ENCODE data around the gene FBXO41. TPM values are rescaled to one million over a fixed set of nuclear protein-coding genes. Genes with fewer than 3 reads are reported as not detected.

FBXO41 gene
- total and polyA plus RNA-seq, 10 of the 15 experiments (the other 5 are each of a cell fraction or from before 2014, with no cell fraction given) = 1.9 to 38.9 (median 11.3) TPM

DNA sequence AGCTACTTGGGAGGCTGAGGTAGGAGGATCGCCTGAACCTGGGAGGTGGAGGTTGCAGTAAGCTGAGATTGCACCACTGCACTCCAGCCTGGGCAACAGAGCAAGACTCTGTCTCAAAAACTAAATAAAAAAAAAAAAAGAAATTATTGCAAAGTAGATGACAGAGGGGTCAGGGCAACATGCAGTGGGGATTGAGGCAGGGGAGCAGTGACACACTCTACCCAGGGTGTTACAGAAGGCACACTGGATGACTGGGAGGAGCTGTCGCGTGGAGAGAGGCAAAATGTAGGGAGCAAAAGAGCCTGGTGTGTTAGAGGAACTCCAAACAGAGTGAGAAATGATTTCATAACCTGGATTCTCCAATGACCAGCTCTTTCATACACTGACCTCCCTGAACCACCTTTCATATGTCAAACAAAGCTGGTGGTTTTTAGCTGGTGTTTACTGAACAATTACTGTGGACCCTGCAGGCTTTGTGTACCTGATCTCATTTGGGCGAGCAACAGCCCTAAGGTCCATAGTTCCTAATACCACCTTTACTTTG is 22.1 kb downstream of the FBXO41 start:
- SMC1A ChIA-PET (ENCODE audit: uncharacterized antibody, unreplicated experiment) = no interaction called here
- no peaks in the 10 kb centered on the region for H3K27me3 ChIP-seq (replicated peaks in 1 of 2; ENCODE audit: control insufficient read depth in 2 of 2, insufficient read depth in 2 of 2, low read length in 1 of 2)
- POLR2A ChIA-PET = no interaction called here
- RAD21 ChIA-PET (ENCODE audit: unreplicated experiment) = no interaction called here
- H3K9me3 ChIP-seq (replicated peaks; ENCODE audit: control insufficient read depth, insufficient read depth, low read length) = no peaks in the 10 kb centered on the region
- BruUV-seq (replicated peaks) = no TSS peak
- no peak overlapping the region for H3K4me3 ChIP-seq
- FAIRE-seq (no peak), ATAC-seq (no peak), DNase-seq (ENCODE audit: low read depth, low spot score) (no peak)
- H3K79me2 ChIP-seq (ENCODE audit: control insufficient read depth, insufficient read depth, low read length) = no peaks in the 10 kb centered on the region
- H3K4me1 ChIP-seq (ENCODE audit: control insufficient read depth, insufficient read depth, low read length) = no peaks in the 10 kb centered on the region
- 98% methylated on average over 4 of the region's 4 CpGs for WGBS (ENCODE audit: insufficient coverage, insufficient replicate concordance, low lambda C conversion rate, missing lambda C conversion rate)
- H3K4me2 ChIP-seq (ENCODE audit: control insufficient read depth, insufficient read depth) = no peak overlapping the region
- CTCF ChIA-PET = interaction anchor here (1.1 to 1.4 kb wide), 2 partner anchors 28 to 50 kb away, joined by 3 to 6 read pairs; no protein-coding TSS in a partner anchor
- H3K36me3 ChIP-seq (ENCODE audit: control insufficient read depth in 2 of 2, insufficient read depth in 2 of 2, low read length in 1 of 2) = peaks cover 13 to 22% of the 10 kb centered on the region in 2 experiments; a peak in 3 of 4 replicates
- no peak overlapping the region for H2AFZ ChIP-seq (ENCODE audit: control insufficient read depth, low read depth, low read length)
- no peak overlapping the region for H3K27ac ChIP-seq (ENCODE audit: control insufficient read depth, insufficient read depth)
- in situ Hi-C loops (cut with MboI) (no loop called here), intact Hi-C loops (cut with micrococcal nuclease; ENCODE audit: unreplicated experiment) (no loop called here)
- TF ChIP-seq, protein P1, sequence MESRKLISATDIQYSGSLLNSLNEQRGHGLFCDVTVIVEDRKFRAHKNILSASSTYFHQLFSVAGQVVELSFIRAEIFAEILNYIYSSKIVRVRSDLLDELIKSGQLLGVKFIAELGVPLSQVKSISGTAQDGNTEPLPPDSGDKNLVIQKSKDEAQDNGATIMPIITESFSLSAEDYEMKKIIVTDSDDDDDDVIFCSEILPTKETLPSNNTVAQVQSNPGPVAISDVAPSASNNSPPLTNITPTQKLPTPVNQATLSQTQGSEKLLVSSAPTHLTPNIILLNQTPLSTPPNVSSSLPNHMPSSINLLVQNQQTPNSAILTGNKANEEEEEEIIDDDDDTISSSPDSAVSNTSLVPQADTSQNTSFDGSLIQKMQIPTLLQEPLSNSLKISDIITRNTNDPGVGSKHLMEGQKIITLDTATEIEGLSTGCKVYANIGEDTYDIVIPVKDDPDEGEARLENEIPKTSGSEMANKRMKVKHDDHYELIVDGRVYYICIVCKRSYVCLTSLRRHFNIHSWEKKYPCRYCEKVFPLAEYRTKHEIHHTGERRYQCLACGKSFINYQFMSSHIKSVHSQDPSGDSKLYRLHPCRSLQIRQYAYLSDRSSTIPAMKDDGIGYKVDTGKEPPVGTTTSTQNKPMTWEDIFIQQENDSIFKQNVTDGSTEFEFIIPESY (IDR thresholded peaks at IDR 0.05) = no peak
- TF ChIP-seq BRCA1 (IDR thresholded peaks at IDR 0.05; ENCODE audit: low read depth, low read length) = no peak
- TF ChIP-seq RELA (IDR thresholded peaks at IDR 0.05; ENCODE audit: borderline replicate concordance, partially characterized antibody) = no peak
- TF ChIP-seq PML (IDR thresholded peaks at IDR 0.05; ENCODE audit: low read length) = no peak
- TF ChIP-seq CREM (IDR thresholded peaks at IDR 0.05; ENCODE audit: low read depth) = no peak
- no peak for TF ChIP-seq RB1 (IDR thresholded peaks at IDR 0.05; ENCODE audit: borderline replicate concordance)
- no peak for TF ChIP-seq SREBF1 (IDR thresholded peaks at IDR 0.05; ENCODE audit: low read length)
- no peak for TF ChIP-seq NFXL1 (IDR thresholded peaks at IDR 0.05; ENCODE audit: borderline replicate concordance)
- no peak for TF ChIP-seq ZNF217 (IDR thresholded peaks at IDR 0.05)
- no peak for TF ChIP-seq ZNF207 (IDR thresholded peaks at IDR 0.05; ENCODE audit: borderline replicate concordance)
- TF ChIP-seq GABPA (IDR thresholded peaks at IDR 0.05; ENCODE audit: low read depth) = no peak
- no peak for TF ChIP-seq TCF7 (IDR thresholded peaks at IDR 0.05; ENCODE audit: borderline replicate concordance)
- no peak for TF ChIP-seq CHD1 (IDR thresholded peaks at IDR 0.05; ENCODE audit: low read depth, low read length)
- no peaks in the 10 kb centered on the region; the same call in 1 of the 2 replicates for H4K20me1 ChIP-seq (ENCODE audit: control insufficient read depth, insufficient read depth)
- no peak overlapping the region for H3K9ac ChIP-seq (ENCODE audit: control insufficient read depth, insufficient read depth, low read length)

Data from GM12878 (cell line).